GM04503 (cell line): ENCODE measurements around the gene EGR4.
A peak's percentile ranks its signal among the peaks of the same experiment; 100 is the strongest.

ENCODE experiments used
- DNase-seq: peaks from one replicate; pipeline ENCODE4 v3.0.0-alpha.2; 2012; ENCODE audit warnings: low read depth

EGR4 gene

GRCh38 chr2:73249636-73250035 lies 43.7 kb downstream of the EGR4 start:
- no peak for DNase-seq

GRCh38 chr2:73246850-73247249 lies 46.5 kb downstream of the EGR4 start:
- no peak for DNase-seq

DNA sequence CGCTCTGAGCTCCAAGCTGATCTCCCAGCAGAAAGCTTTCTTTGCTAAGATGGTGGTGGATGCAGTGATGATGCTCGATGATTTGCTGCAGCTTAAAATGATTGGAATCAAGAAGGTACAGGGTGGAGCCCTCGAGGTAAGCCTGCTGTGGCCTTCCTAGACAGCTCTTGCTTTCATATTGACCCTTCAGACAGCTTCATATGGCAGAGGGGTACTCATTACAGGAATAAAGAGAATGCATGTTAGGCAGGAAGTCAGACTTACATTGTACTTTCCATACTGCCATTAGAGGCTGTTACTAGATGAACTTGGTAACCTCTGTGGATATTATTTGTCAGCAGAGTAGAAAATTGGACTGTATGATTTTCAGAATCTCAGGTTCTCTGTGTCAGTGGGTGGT lies 48.8 kb downstream of the EGR4 start:
- no peak for DNase-seq

GRCh38 chr2:73243884-73244570 lies 49.3 kb downstream of the EGR4 start:
- DNase-seq: peak; percentile 49
